Ovary (tissue), 9 donors: ENCODE data around the gene EXOSC7. TPM values are rescaled to one million over a fixed set of nuclear protein-coding genes. Genes with fewer than 3 reads are reported as not detected.

Experiments
- DNase-seq, 5 donors: peaks; one replicate each; pipeline ENCODE4 v3.0.0-alpha.2; 2019 to 2020
- H3K27ac ChIP-seq, 2 donors: fragments of 200-600 bp; one replicate each; pipeline versions ENCODE4 v1.5.1 to v1.8.0; 2019 to 2022
- H3K27me3 ChIP-seq: fragments of 200-600 bp; one replicate; pipeline ENCODE4 v1.8.0; 2022
- H3K36me3 ChIP-seq: fragments of 200-600 bp; sonication (generic); one replicate; pipeline ENCODE4 v1.5.1; 2019
- H3K4me1 ChIP-seq: one replicate; pipeline ENCODE4 v1.8.1; 2013; ENCODE audit warnings: mild to moderate bottlenecking, moderate library complexity; ENCODE audit not compliant: insufficient read depth
- H3K4me3 ChIP-seq: fragments of 200-600 bp; sonication (generic); one replicate; pipeline ENCODE4 v1.5.1; 2017
- H3K9me3 ChIP-seq, 2 donors: fragments of 200-600 bp in 1 of 2; sonication (generic) in 1 of 2; one replicate each; pipeline versions ENCODE4 v1.5.1 to v1.8.1; 2013 to 2019; ENCODE audit warnings: mild to moderate bottlenecking in 1 of 2, moderate library complexity in 1 of 2
- EP300 ChIP-seq: sonication (generic); formaldehyde crosslinking; IDR thresholded peaks from one replicate; pipeline ENCODE4 v1.6.1; 2017; ENCODE audit warnings: antibody characterized with exemption
- POLR2A ChIP-seq: fragments of 450-650 bp; IDR thresholded peaks from one replicate; pipeline ENCODE4 v1.6.1; 2017; ENCODE audit warnings: antibody characterized with exemption, mild to moderate bottlenecking, moderate library complexity
- WGBS, 3 donors: extraction: QIAGEN DNeasy Blood & Tissue Kit in 1 of 3; methylation state at CpG; one replicate each; pipeline versions ENCODE4 v1.1.5 to v1.1.7; 2013 to 2017; 5-methylcytosine and 5-hydroxymethylcytosine counted together
- intact Hi-C, 4 donors: fragments of 100-400 bp; cut with DNase I; formaldehyde crosslinking; loops; one replicate each; pipeline versions ENCODE4 v1.11.0 to v1.15.1; 2022 to 2023
- polyA plus RNA-seq, 2 donors: library from polyadenylated mRNA; stranded (reverse); fragments of 200-250 nt in 1 of 2; fragments of 350-450 nt in 1 of 2; fragmentation: Illumina TruSeq in 1 of 2; extraction: RNeasy Lipid Tissue Mini Kit (QIAGEN cat#74804) in 1 of 2; gene quantifications; one replicate each; pipeline ENCODE4 v1.2.3, GENCODE V29; 2013 to 2014
- total RNA-seq, 7 donors: library from RNA; depleted of rRNA in 2 of 7; stranded (reverse); fragments of >200 nt in 2 of 7; fragmentation: NEBNext Ultra II Directional in 3 of 7; extraction: Animal tissue kit (Norgen Biotek cat#: 25700) in 3 of 7; gene quantifications; one replicate each; pipeline versions ENCODE4 v1.1.0 to v1.2.4, GENCODE V29; 2016 to 2023
- TF ChIP-seq, protein P1 (sequence below), 3 donors: fragments of 450-650 bp in 2 of 3; fragments of 200-600 bp in 1 of 3; IDR thresholded peaks; one replicate each; pipeline versions ENCODE4 v1.5.1 to v1.8.0; 2016 to 2022; ENCODE audit warnings: antibody characterized with exemption in 3 of 3, mild to moderate bottlenecking in 1 of 3
- donor health status: DM: no; HTN: no; CAD: no; lungs with moderate emphysema.
- donor health status: DM: no; HTN: no; CAD: no.
- donor health status: Bipolar disorder and iron deficiency.
- donor health status: DM: yes; HTN: yes; CAD: no.
- donor health status: DM: no; HTN: no; CAD: no.
- donor health status: DM: yes; HTN: yes; CAD: no.

The EXOSC7 gene
- total and polyA plus RNA-seq, 9 donors, result 28.3 to 39.3 (median 35.4) TPM

DNA sequence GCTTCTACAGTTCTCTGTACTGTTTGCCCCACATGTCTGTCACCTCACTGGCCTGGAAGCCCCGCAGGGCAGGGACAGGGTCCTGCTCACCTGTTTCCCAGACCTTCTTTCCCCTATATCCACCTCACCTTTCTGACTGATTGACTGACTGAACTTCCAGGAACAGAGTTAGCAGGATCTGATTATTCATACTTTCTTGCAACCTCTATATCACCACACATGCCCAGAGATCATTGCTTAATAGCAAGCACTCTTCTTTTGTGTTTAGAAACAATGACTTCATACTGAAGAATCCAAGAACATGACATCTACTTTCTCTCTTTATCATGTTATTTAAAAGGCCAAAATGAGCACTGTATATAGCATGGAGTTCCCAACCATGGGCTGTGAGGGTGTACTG lies 32.1 kb downstream of the EXOSC7 start:
- Histone ChIP-seq H3K27me3 (no peaks in the 10 kb centered on the region), H3K4me1 (peaks cover 21% of the 10 kb centered on the region), H3K27ac (no peak overlapping the region), H3K9me3 (no peaks in the 10 kb centered on the region), H3K4me3 (no peak overlapping the region), H3K36me3 (no peaks in the 10 kb centered on the region)
- intact Hi-C loops, result no loop called here
- TF ChIP-seq EP300 (no peak), POLR2A (no peak)
- TF ChIP-seq, protein P1, sequence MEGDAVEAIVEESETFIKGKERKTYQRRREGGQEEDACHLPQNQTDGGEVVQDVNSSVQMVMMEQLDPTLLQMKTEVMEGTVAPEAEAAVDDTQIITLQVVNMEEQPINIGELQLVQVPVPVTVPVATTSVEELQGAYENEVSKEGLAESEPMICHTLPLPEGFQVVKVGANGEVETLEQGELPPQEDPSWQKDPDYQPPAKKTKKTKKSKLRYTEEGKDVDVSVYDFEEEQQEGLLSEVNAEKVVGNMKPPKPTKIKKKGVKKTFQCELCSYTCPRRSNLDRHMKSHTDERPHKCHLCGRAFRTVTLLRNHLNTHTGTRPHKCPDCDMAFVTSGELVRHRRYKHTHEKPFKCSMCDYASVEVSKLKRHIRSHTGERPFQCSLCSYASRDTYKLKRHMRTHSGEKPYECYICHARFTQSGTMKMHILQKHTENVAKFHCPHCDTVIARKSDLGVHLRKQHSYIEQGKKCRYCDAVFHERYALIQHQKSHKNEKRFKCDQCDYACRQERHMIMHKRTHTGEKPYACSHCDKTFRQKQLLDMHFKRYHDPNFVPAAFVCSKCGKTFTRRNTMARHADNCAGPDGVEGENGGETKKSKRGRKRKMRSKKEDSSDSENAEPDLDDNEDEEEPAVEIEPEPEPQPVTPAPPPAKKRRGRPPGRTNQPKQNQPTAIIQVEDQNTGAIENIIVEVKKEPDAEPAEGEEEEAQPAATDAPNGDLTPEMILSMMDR (IDR thresholded peaks at IDR 0.05), result no peak
- no peak for DNase-seq
- 88 to 100% (median 100%) methylated on average over 1 of the region's 1 CpG for WGBS, 3 donors

DNA sequence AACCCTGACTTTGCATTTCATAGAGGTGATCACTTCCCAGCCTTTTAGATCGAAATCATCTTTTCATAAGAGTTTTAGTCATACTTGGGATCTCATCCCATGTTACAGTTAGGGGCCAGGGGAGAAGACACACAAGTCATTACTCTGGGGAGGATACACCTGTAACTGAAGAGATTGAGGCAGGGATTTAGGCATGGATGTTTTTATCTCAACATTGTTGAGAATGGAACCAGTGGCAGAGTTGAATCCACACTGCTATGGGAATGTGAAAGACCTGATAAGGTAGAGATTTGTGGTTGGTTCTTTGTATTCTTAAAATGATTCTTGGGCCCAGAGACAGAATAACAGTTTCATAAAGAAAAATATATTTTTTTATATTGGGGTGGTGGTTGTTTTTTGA lies 33.8 kb downstream of the EXOSC7 start:
- H3K4me3 ChIP-seq, result no peak overlapping the region
- intact Hi-C loops, result no loop called here
- peaks cover 21% of the 10 kb centered on the region for H3K4me1 ChIP-seq
- no peaks in the 10 kb centered on the region for H3K9me3 ChIP-seq
- peak overlapping the region in 1 of 2 donors; percentile 0 for H3K27ac ChIP-seq
- TF ChIP-seq EP300 (no peak), POLR2A (no peak)
- TF ChIP-seq, protein P1 (IDR thresholded peaks at IDR 0.05), result no peak
- H3K27me3 ChIP-seq, result no peaks in the 10 kb centered on the region
- H3K36me3 ChIP-seq, result no peaks in the 10 kb centered on the region
- DNase-seq, result no peak
- WGBS, 3 donors, result 94 to 100% (median 98%) methylated on average over 1 of the region's 1 CpG

DNA sequence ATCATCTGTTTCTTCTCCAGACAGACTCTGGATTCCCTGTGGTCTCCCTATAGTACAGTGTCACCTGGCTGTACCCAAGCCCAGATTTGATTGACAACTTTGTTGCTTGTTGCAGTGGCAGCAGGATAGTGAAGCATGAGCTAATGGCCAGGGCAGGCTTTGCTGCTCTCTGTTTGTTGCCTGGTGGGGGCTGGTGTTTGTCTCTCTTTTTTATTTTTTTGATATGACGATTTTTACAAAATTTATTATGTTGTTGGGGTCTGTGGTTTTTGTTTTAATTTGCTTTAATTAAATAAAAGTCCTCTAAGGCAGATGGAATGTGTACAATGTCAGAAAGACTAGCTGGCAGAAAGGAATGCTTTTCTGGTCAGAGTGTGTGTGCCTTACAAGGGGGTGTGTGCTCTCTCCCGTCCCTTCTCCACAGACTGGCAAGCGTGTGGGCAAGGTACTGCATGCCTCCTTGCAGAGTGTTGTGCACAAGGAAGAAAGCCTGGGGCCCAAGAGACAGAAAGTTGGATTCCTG lies 34.8 kb downstream of the EXOSC7 start:
- no peaks in the 10 kb centered on the region for H3K36me3 ChIP-seq
- intact Hi-C loops, result no loop called here
- DNase-seq, result no peak
- peak overlapping the region; percentile 31 to 69 for H3K27ac ChIP-seq
- H3K4me3 ChIP-seq, result no peak overlapping the region
- no peak for TF ChIP-seq EP300
- TF ChIP-seq, protein P1 (IDR thresholded peaks at IDR 0.05), result no peak
- no peak for TF ChIP-seq POLR2A
- peaks cover 21% of the 10 kb centered on the region for H3K4me1 ChIP-seq
- no peaks in the 10 kb centered on the region for H3K9me3 ChIP-seq
- WGBS, 3 donors, result 11 to 16% (median 11%) methylated on average over 3 of the region's 3 CpGs
- no peaks in the 10 kb centered on the region for H3K27me3 ChIP-seq

DNA sequence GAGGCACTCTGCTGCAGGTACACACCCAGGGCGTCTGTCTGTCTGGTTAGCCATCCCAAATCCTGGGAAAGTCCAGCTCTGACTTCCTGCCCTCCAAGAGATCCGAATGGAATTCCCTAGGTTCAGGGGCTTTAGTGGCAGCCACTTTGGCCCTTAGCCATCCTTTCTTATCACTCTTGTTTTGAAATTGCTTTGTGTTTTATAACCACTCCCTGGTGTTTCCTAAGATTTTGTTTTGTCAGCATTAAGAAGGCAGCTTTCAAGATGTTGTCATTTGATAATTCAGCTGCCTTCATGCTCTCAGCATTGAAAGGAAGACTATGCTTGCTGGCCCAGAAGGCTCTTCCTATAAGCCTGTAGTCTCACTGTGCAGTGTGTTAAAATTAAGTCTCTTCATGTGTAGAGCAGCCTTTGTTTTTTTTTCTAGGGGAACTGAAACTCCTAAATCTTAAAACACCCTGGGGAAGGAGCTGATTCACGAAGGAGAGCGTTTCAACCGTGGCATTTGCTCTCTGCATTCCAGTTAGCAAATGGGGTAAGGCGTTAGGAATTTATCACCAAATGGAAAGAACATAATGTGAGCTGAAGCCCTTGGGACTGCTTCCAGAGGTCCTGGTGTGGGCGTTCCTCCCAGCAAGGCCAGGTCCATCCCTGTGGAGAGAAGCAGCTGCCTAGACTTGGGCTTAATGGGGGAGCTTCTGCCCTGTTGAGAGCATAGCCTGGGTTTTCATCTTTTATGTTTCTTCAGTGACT lies 35.9 kb downstream of the EXOSC7 start:
- TF ChIP-seq EP300 (no peak), POLR2A (no peak)
- TF ChIP-seq, protein P1 (IDR thresholded peaks at IDR 0.05), result no peak
- peaks cover 24% of the 10 kb centered on the region for H3K4me1 ChIP-seq
- H3K27ac ChIP-seq, result peak overlapping the region; percentile 2 to 69
- no peaks in the 10 kb centered on the region for H3K9me3 ChIP-seq
- no peaks in the 10 kb centered on the region for H3K27me3 ChIP-seq
- WGBS, 3 donors, result 1 to 3% (median 2%) methylated on average over 7 of the region's 7 CpGs
- intact Hi-C loops, result no loop called here
- H3K4me3 ChIP-seq, result no peak overlapping the region
- no peaks in the 10 kb centered on the region for H3K36me3 ChIP-seq
- DNase-seq, result peak; percentile 75 to 88 (median 82)
